ENCODE data around the gene FBXL20.

FBXL20 gene

DNA sequence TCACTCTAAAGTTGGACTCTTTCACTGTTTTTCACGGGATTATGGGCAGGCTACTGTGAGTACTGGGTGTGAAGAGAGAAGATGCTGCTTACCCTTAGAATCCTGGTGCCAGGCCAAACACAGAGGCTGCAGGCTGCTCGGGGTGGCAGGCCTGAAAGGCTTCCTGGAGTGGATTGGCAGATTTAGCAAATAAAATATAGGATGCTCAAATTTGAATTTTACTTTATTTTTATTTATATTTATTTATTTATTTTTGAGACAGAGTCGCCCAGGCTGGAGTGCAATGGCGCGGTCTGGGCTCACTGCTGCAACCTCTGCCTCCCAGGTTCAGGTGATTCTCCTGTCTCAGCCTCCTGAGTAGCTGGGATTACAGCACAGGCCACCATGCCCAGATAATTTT, 160.8 kb downstream of the FBXL20 start:
- no peak overlapping the region for H3K4me3 ChIP-seq (replicated peaks; ENCODE audit: low read depth, low read length)
- no peak for DNase-seq (ENCODE audit: low read depth)
- TF ChIP-seq, protein P1, sequence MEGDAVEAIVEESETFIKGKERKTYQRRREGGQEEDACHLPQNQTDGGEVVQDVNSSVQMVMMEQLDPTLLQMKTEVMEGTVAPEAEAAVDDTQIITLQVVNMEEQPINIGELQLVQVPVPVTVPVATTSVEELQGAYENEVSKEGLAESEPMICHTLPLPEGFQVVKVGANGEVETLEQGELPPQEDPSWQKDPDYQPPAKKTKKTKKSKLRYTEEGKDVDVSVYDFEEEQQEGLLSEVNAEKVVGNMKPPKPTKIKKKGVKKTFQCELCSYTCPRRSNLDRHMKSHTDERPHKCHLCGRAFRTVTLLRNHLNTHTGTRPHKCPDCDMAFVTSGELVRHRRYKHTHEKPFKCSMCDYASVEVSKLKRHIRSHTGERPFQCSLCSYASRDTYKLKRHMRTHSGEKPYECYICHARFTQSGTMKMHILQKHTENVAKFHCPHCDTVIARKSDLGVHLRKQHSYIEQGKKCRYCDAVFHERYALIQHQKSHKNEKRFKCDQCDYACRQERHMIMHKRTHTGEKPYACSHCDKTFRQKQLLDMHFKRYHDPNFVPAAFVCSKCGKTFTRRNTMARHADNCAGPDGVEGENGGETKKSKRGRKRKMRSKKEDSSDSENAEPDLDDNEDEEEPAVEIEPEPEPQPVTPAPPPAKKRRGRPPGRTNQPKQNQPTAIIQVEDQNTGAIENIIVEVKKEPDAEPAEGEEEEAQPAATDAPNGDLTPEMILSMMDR (IDR thresholded peaks at IDR 0.05; ENCODE audit: low read length, missing control alignments) = no peak

DNA sequence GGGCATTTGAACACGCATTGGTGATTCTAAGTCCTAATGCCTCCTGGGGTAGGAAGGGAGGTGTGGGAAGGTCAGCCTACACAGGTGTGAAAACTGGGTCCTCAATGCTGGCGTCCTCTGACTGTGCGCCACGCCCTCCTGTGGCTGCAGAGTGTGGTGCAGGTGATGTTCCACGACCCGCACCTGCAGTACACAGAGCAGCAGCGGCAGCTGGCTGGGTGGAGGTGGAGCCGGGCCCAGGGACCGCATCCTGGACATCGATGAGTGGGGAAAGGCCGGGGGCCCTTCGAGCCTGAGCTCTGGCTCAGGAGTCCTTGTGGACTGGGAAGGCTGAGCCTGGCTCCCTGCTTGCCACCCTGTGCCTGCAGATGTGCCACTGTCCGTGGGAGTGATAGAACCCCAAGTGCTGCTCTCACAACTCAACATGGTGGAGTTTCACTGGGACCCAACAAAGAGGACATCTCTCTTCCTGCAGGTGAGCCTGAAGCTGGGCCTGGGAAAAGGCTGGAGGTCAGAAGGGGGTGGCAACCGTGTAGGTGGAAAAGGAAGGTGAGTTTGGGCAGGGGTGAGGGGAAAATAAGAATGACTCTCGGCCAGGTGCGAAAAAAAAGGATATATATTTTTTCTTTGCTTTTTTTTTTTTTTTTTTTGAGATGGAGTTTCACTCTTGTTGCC, 161.6 kb downstream of the FBXL20 start:
- H3K4me3 ChIP-seq (replicated peaks; ENCODE audit: low read depth, low read length) = no peak overlapping the region
- TF ChIP-seq, protein P1 (IDR thresholded peaks at IDR 0.05; ENCODE audit: low read length, missing control alignments) = peak; percentile 60
- peak; percentile 29 for DNase-seq (ENCODE audit: low read depth)

DNA sequence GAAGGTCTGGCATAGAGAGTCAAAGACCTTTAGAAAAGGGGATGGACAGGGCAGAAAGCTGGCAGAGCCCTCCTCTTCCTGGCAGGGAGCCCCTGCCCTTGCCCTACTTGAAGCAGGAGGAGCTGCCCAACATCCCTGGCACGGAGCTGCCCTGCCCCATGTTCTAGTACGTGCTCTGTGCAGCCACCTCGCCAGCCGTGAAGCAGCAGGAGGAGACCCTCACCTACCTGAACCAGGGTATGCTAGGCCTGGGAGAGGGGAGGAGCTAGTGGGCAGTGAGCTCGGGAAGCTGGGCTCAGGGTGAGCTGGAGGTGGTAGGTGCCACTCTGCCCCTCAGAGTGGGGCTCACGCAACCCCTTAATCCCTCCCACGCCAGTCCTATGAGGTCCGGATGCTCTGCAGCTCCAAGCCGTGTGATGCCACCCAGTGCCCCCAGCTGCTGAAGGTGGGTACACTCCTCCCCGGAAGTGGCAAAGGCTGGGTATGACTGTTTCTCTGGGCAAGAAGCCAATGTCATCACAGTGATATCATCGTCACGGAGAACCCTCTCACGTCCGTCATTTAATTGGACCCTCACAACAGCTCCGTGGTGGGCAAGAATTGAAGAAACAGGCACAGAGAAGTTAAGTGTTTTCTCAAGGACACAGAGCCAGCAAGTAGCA, 163.0 kb downstream of the FBXL20 start:
- H3K4me3 ChIP-seq (replicated peaks; ENCODE audit: low read depth, low read length) = no peak overlapping the region
- DNase-seq (ENCODE audit: low read depth) = peak; percentile 14
- TF ChIP-seq, protein P1 (IDR thresholded peaks at IDR 0.05; ENCODE audit: low read length, missing control alignments) = no peak

DNA sequence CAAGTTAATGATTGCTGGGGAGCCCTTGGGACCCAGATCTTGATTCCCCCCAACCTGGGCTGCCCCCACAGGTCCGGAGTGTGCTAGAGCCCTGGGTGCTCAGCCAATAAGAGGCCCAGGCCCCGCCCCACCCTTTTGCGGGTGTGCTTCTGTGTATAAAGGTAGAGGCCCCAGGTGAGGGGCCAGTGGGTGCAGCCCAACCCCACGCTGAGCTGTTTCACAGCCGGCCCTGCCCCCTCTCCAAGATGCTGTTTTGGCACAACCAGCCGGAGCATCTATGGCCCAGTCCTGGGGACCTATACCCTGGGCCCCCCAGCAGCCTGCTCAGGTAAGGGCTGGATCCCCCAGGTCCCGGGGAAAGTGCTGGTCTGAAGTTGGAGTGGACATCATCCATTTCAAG, 163.8 kb downstream of the FBXL20 start:
- no peak overlapping the region for H3K4me3 ChIP-seq (replicated peaks; ENCODE audit: low read depth, low read length)
- DNase-seq (ENCODE audit: low read depth) = no peak
- TF ChIP-seq, protein P1 (IDR thresholded peaks at IDR 0.05; ENCODE audit: low read length, missing control alignments) = no peak

DNA sequence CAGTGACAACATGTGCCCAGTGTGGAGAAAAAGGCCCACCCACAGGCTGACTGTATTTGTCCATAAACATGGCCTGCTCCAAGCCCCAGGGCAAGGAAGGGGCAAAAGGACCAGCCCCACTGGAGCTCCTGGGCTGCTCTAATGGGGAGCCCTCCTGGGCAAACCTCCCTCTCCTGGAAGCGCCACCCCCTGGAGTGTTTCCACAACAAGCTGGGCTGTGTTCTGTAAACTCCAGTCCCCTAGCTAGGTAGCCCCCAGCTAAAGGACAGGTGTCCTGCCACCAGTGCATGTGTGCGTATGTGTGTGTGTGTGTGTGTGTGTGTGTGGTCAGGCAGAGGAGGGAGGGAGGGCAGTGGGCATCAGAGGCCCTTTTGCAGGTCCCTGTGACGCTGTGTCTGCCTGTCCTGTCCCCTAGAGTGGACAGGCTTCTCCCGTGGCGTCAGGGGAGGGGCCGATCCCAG, 164.4 kb downstream of the FBXL20 start:
- no peak overlapping the region for H3K4me3 ChIP-seq (replicated peaks; ENCODE audit: low read depth, low read length)
- DNase-seq (ENCODE audit: low read depth) = no peak
- TF ChIP-seq, protein P1 (IDR thresholded peaks at IDR 0.05; ENCODE audit: low read length, missing control alignments) = no peak

DNA sequence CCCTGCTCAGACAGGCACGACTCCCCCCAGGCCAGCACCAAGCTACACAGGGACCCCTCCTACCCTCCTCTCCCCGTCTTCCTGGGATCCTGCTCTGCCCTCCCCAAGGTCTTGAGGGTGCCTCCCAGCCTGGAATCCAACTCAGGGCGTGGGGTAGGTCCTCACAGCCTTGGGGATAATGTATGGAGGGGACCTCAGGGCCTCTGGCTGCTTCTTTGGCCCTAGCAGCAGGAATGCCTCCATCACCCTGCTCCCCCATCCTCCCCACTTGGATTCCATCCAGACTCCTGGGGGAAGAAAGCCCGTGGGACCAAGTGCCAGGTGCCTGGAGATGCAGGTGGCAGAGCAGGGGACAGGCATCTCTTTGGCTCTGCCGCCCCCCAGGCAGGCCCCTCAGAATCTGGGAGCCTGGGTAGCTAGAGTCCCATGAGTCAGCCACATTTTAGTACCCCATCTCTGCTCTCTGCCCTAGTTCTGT, 164.9 kb downstream of the FBXL20 start:
- no peak for DNase-seq (ENCODE audit: low read depth)
- TF ChIP-seq, protein P1 (IDR thresholded peaks at IDR 0.05; ENCODE audit: low read length, missing control alignments) = no peak
- no peak overlapping the region for H3K4me3 ChIP-seq (replicated peaks; ENCODE audit: low read depth, low read length)

All from fibroblast of pulmonary artery (primary cell).